GM11168 (cell line): ENCODE measurements around the gene ZFP69B.
"Not testable (repeated sequence)": the region's sequence is repeated elsewhere in the genome, so short reads cannot be mapped to it uniquely, and the experiment has no call there.

Experiments
- in situ Hi-C: fragments of 300-500 bp; cut with MboI; formaldehyde crosslinking; loops from one replicate; pipeline ENCODE4 v1.12.0; 2022; ENCODE audit warnings: low sequenced_read_pairs; ENCODE audit not compliant: unreplicated experiment

ZFP69B gene

DNA sequence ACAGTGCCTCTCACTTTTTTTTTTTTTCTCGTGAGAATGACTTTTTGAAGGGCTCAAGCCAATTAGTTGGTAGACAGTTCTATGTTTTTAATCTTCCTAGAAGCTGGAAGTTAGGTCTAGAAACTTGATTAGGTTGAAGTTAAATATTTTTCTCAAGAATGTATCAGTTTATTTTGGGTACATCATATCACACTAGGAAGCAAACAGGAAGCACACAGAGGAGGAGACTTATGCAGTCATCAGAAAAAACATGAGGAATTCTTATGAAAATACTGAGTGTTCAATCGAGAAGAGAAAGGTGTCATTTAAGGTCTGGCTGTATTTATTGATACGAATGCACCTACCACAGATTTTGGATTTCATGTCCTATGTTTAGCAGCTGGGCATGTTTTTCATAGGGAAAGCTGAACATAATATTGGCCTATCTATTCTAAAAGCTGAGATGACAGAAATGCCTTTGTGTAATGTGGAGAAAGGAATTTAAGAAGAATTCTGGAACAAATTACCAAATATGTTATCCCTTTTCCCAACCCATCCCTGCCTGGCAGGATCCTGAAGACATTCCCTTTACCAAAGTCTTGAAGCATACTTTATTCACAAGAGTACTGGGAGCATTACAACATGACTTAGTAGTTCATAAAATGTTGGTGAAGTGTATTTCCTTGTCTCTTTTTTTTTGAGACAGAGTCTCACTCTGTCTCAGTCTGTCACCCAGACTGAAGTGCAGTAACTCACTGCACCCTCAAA is 17.5 kb upstream of the ZFP69B start:
- in situ Hi-C loops = no loop called here

DNA sequence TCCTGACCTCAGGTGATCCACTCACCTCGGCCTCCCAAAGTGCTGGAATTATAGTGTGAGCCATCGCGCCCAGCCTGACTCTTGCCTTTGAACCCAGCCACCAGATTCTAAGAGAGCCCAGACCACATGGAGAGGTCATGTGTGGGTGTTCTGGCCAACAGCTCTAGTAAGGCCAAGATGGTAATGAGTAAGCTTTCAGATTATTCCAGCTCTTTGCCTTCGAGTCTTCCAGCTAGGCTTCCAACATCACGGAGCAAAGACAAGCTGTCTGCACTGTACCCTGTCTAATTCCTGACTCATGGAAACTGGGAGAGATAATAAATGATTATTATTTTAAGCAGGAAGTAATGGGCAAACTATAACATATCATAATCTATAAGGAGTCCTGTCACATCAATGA is 14.8 kb upstream of the ZFP69B start:
- in situ Hi-C loops = no loop called here

DNA sequence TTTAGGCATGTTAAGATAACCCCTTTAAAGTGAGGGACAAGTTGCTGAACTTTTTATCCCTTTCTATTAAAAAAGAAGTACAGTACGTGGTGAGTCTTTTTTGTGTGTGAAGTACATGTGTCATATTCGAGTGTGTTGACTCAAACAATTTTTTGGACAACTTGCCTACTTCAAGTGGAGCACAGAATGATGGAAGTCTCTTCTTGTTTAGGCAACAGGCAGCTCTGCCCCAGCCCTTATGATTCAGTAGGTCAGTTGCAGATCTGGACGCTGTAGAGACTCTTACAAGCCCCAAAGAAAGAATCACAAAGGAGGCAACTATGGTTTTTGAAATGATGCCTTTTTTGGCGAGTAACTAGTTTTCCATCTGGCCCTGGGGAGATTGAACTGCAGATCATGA is 14.4 kb upstream of the ZFP69B start:
- in situ Hi-C loops = no loop called here

DNA sequence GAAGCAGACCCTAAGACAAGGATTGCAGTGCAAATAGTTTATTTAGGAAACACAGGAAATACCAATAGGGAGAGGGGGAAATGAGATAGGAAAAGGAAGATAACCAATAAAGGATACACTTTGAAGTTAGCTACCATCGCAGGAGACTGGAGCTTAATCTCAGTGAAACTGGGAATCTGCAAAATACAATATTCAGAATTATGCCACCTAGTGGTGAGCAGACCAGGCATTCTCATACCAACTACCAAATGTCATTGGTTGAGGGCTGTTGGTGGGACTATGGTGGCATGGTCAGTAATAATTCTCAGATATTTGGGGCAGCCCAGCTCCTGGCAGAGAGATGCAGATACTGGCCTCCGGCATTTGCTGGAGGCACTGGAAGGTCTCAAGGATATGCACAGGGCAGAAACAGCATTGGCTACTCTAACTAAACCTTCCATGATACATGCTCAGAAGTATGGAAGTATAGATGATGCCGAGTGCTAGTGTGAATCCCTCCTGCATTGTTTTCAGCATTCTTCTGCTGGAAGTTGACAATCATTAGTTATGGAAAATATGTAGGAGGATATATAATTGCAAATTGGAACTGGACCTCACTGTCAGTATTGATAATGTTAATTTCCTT is 11.8 kb upstream of the ZFP69B start:
- in situ Hi-C loops = no loop called here

DNA sequence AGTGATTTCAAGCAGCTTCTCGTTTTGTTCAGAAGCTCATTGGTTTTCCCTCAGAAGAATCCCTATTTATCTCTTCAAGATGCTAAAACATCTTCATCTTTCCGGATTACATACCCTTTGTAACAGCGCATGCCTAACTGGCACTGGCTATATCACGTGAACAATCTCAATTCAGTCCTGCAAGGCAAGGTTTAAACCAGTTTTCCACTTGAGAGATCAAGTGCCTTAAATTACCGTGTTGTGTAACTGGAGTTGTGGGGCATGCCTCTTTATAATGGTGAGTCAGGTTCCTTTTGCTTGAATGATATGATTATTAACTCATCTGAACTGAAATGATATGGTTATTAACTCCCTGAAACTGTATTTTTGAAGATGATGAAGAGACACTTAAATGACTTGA is 11.0 kb upstream of the ZFP69B start:
- in situ Hi-C loops = no loop called here

DNA sequence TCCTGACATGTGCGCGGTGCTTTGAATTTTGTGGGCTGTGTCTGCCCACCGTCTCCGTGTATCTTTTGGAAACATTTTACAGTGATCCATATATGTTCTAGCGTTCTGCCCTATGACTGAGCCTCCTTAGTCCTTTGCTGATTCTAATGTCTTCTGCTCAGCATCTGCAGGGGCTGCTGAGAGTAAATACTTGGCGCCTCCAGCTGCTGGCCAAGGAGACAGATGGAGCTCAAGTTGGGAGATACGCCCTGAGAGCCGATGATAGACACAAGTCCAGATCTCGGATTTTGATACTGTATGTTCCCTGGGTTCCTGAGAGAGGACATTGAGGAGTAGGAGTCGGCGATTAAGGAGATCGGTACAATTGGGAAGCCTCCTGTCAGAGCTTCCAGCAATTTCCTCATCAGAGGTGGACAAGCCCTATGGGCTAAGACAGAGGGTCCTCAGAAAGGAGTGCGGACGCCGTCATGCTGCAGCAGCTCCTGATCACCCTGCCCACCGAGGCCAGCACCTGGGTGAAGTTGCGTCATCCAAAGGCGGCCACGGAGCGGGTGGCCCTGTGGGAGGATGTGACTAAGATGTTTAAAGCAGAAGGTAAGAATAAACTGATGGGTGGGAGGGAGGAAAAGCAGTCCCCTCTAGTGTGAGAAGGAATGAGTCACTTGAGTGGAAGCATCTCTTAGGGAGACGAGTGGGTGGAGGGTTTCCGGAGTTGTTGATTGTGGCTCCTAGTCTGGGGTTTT is 390 bp downstream of the ZFP69B start:
- in situ Hi-C loops = no loop called here

DNA sequence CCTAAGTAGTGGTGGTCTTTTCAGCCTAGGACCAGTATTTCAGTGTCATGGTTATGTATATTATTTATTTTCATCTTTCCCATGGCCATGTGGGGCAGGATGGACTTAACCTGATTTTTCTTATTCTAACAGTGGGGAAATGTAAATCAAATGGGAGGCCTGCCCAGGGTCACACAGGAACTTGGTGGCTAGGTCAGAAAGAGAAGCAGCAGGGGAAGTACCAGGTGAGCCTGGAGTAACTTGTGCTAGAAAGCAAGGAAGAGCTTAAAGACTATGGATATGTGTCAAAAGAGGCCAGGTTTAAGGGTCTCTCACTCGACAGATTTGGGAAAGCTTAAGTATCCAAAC is 936 bp downstream of the ZFP69B start:
- in situ Hi-C loops = no loop called here

DNA sequence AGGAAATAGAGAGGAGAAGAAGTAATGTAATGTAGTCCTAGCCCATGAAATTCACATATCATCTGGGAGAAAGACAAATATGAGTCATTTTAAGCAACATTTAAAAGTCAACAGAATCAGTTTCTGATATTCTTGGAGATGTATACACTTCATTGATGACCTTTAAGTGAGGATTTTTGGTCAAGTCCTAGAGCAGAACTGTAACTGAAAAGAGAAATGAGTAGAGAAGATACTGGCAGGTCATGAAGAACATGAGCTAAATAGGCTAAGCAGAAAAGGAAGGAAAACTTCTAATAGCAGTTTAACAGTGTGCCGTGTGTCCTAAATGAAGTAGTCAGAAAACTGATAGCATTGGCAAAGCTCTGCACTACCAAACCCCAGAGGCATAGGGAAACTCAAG is 4.6 kb downstream of the ZFP69B start:
- in situ Hi-C loops = no loop called here

DNA sequence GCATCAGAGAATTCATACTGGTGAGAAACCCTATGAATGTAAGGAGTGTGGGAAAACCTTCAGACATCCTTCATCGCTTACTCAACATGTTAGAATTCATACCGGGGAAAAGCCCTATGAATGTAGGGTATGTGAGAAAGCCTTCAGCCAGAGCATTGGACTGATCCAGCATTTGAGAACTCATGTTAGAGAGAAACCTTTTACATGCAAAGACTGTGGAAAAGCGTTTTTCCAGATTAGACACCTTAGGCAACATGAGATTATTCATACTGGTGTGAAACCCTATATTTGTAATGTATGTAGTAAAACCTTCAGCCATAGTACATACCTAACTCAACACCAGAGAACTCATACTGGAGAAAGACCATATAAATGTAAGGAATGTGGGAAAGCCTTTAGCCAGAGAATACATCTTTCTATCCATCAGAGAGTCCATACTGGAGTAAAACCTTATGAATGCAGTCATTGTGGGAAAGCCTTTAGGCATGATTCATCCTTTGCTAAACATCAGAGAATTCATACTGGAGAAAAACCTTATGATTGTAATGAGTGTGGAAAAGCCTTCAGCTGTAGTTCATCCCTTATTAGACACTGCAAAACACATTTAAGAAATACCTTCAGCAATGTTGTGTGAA is 12.8 kb downstream of the ZFP69B start:
- in situ Hi-C loops = no loop called here

DNA sequence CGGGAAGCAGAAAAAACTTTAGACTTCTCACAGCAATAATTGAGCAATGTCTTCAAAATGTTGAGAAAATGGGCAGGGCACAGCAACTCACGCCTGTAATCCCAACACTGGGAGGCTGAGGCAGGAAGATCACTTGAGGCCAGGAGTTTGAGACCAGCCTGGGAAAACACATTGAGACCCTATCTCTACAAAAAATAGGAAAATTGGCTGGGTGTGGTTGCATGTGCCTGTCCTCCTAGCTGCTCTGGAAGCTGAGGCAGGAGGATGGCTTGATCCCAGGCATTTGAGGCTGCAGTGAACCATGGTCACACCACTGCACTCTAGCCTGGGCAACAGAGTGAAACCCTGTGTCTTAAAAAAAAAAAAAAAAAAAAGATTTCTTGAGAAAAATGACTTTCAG is 19.1 kb downstream of the ZFP69B start:
- in situ Hi-C loops = no loop called here

DNA sequence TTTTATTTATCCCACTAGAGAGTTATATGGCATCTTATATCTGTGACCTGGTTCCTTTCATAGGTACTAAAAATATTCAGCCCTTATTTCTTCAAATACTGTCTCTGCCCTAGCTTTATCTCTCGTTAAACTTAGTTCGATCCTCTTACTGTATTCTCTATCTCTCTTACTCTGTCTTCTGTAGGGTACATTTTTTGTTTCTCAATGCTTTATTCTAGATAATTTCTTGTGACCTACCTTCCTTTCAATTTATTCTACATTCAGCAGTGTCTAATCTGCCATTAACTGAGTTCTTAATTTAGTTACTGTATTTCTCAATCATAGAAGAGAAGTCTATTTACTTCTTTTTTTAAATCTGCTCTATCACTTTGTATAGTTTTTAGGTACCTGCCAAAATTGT is 25.0 kb downstream of the ZFP69B start:
- in situ Hi-C loops = no loop called here

DNA sequence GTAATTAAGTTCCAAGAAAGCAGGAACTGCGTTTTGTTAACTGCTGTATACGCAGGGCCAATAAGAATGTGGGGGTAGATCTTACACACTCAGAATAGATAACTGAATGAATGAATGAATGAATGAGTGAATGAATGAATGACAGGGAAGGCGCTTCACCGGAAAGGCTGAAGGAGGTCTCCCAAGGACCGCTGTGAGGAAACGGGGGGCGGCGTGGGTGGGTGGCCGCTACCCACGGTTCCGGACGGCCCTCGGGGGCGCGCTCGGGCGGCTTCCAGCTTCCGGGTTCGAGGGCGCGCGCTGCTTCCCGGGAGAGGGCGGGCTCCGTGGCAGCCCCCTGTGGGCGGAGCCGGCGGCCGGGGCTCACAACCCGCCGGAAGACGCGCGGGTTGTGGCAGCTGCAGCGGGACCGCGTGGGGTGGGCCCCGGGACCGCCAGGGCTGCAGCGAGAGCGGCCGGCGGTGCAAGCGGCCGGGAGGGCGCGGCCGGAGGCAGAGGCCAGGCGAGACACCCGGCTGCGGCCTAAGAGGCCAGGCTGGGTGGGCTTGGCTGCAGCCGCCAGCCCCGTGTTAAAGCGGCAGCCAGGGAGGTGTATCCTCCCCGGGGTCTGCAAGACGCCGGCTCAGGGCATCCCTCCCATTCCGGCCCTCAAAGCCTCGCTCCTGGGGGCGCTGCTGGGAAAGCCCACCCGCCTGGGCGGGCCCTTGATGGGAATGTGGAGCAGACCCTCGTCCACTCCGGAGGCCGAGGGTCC is 26.8 kb downstream of the ZFP69B start, which contains the start of gene ZFP69:
ZFP69 (plus strand) TSS at position 367 of the 754 bp plus-strand sequence. CDS start 2,072 bp downstream, outside the sequence.
- in situ Hi-C loops = no loop called here

DNA sequence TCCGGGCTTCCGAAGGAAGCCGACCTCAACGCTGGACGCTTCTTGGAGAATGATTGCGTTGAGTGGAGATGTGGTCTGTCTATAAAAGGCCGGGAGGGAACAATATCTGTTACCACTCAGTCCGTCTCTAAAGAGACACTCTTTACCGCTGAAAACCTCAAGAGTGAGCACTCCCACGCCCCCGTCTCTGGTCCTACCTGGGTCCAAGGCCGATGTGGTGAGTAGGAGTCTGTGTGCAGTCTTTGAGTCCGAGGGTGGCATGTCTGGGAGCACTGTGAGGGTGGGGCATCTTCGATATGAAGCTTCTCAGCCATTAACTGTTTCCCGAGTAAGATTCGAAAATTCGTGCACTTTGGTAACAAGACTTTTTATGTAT is 27.4 kb downstream of the ZFP69B start:
- in situ Hi-C loops = no loop called here

DNA sequence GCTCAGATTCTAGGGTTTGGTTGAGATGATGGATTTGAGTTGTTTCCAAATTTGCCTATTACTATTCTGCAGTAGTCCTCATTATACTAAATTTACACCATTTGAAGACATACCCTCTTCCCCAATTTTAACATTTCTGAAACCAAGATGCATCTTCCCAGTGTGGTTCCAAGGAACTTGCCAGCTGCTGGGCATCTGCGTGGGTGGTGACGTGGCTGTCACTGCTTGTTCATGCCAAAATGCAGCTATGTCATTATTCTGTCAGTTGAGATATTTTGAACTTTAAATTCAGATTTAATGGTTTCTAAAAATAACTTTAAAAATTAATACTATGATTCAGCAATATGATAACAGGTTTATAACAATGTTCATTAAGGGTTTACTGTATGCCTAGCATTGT is 28.0 kb downstream of the ZFP69B start:
- in situ Hi-C loops = no loop called here

DNA sequence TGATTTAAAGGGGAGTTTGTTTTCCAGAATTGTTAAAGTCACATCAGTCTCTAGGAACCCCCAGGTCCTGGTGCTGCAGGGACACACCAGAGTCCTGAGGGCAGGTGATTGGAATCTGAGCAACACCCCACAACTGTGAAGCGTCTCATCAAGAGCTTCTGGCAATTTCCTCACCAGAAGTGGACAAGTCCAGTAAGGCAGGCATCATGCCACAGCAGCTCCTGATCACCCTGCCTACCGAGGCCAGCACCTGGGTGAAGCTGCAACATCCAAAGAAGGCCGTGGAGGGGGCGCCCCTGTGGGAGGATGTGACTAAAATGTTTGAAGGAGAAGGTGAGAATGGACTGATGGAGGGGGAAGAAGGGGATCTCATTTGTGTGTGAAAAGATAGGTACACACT is 28.9 kb downstream of the ZFP69B start:
- in situ Hi-C loops = no loop called here

DNA sequence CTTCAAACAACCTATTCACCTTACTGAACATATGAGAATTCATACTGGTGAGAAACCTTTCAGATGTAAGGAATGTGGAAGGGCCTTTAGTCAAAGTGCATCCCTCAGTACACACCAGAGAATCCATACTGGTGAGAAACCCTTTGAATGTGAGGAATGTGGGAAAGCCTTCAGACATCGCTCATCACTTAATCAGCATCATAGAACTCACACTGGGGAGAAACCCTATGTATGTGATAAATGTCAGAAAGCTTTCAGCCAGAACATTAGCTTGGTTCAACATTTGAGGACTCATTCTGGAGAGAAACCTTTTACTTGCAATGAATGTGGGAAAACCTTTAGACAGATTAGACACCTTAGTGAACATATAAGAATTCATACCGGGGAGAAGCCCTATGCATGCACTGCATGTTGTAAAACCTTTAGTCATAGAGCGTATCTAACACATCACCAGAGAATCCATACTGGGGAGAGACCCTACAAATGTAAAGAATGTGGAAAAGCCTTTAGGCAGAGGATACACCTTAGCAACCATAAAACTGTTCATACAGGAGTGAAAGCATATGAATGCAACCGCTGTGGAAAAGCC is 45.1 kb downstream of the ZFP69B start:
- in situ Hi-C loops = no loop called here

DNA sequence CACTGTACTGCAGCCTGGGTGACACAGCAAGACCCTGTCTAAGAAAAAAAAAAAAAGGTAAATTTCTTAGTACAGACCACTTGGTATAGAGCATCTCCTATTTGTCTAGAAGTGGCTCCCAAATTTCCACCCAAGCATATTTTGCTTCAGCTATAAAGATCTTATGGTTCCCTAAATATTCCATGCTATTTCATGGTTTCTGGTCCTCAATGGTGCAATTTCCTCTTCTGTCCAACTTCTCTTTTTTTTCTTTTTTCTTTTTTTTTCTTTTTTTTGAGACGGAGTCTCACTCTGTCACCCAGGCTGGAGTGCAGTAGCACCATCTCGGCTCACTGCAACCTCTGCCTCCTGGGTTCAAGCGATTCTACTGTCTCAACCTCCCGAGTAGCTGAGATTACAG is 52.4 kb downstream of the ZFP69B start:
- in situ Hi-C loops = not testable (repeated sequence)

DNA sequence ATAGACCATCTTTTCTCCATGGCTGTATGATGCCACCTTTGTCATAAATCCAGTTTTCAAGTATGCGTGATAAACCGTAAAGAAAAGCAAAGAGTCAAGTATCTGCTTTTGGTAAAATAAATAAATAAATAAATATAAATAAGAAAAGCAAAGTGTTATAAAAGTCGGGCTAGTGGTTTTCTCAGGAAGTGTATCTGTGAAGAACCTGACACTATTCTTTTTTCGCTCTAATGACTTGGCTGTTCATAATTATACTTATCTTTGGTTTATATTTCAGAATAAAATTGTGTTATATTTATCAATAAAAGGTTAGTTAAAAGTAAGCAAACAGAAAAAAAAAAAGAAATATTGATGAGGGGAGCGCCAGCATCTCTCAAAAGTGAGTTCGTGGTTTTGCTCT is 57.7 kb downstream of the ZFP69B start:
- in situ Hi-C loops = no loop called here

DNA sequence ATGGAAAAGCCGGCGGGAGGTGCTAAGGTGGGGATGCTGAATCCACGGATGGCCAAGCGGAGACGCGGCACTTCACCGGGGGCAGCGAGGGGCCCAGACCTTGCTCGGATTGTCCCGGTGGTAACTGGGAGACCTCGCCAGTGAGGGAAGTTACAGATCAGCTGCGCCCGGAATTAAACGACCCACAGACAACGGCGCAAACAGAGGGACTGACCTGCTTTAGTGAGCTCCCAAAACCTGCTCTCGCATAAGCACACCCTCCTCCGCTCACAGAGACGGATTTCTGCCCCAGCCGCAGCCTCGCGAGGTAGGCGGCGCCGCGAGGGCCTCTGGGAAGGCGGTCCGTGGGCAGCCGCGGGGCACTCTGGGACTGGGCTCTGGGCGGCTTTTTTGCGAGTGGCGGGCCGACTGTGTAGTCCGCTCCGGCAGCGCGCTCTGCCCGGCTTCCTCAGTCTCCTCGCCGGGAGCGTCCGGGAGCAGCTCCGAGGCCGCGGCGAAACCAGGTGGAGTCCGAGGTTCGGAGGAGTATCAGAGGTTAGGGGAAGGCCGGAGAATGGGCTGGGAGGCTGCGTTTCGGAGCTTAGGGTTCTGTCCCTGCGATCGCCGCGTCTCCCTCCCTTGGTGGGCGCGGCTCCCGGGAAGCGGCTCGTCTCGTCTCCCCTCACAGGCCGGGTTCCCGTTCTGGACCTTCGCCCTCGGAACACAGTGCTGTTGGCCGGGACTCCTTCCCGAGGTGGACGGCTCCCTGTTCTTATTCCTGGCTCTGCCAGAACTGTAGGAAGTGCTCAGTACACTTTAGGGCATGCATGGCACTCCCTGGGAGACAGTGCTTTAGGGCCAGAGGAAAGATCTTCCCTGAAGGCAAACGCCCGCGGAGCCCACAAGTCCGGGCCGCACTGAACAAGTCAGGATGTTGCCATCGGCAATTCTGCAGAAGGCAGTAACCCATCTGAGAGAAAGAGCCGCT is 58.4 kb downstream of the ZFP69B start, which contains the start of gene EXO5:
EXO5 (plus strand) TSS at position 393 of the 967 bp plus-strand sequence. CDS start 5,778 bp downstream, outside the sequence.
- in situ Hi-C loops = no loop called here
